Mononuclear cell (primary cell): ENCODE data around the gene CACNA1S. TPM values are rescaled to one million over a fixed set of nuclear protein-coding genes. Genes with fewer than 3 reads are reported as not detected.

Experiments
- H3K27me3 ChIP-seq: 2 replicates; pipeline ENCODE4 v1.6.0; 2011; ENCODE audit warnings: low read length, control low read depth; ENCODE audit not compliant: insufficient read depth
- H3K4me1 ChIP-seq: 2 replicates; pipeline ENCODE4 v1.5.1; 2011; ENCODE audit warnings: mild to moderate bottlenecking, low read length, control low read depth; ENCODE audit not compliant: insufficient read depth
- H3K4me3 ChIP-seq: 2 replicates; pipeline ENCODE4 v1.5.1; 2011; ENCODE audit warnings: mild to moderate bottlenecking, low read length, moderate library complexity
- H3K9me3 ChIP-seq: 2 replicates; pipeline ENCODE4 v1.5.1; 2011; ENCODE audit warnings: low read depth, mild to moderate bottlenecking, control low read depth, low read length
- total RNA-seq: library from RNA; depleted of rRNA; stranded (reverse); fragments of >200 nt; gene quantifications from one replicate; pipeline ENCODE4 v1.2.3, GENCODE V29; 2012

The CACNA1S gene
- total RNA-seq, 1 donor = not detected

DNA sequence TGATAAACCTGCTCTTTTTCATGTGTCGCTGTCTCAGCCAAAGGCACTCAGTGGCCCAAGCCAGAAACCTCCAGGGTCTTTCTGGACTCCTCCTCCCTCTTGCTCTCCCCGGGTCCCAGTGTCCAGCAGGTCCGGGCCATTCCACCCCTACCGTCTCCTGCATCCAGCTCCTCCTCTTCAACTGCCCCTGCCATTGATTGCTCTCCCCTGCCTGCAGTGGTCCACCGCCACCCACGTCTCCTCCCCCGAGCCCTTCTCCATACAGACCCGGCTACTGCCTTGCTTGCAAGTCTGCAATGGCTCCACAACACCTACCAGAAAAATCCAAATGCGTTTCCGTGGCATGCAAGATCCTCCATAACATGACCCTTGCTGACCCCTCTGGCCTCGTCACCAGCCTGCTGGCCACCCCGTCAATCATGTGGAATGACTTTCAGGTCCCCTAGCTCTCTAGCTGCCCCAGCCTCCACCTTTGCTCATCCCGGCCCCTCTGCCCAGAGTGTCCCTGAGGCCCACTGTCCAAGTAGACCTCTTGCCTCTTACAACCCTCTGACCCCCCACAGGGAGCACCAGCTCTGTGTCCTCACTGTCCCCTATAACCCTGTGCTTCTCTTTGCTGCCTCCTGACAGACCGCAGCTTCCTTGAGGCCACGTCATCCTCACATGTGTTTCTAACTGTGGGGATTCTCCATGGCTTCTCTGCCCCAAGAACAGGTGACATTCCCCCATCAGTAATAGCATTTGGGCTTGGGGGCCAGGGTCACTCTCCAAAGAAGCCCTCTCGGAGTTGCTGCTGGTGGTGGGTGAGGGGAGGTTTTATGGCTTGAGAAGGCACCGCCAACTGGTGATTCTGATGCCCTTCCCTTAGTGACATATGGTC, 15.0 kb downstream of the CACNA1S start:
- H3K4me3 ChIP-seq = no peak overlapping the region
- no peaks in the 10 kb centered on the region for H3K9me3 ChIP-seq
- H3K27me3 ChIP-seq = no peaks in the 10 kb centered on the region
- no peaks in the 10 kb centered on the region for H3K4me1 ChIP-seq

DNA sequence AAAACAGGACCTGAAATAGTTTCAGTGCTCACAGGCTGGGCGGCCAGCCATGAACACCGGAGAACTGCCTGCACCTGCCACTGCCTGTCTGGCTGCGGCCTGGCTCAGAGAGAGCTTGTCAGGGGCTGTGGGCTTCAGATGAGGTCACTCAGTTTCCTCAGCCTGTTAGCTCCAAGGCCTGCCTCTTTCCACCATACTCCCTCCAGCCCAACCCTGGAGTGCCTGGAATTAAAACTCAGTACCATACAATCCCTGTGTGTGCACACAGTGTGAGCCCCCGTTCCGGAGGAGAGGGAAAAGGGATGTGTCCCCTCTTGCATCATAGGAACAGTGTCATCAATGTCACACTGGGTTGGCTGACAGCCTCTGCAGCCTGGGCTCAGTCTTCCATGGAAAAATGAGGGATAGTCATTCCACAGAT, 16.2 kb downstream of the CACNA1S start:
- no peaks in the 10 kb centered on the region for H3K27me3 ChIP-seq
- H3K4me3 ChIP-seq = no peak overlapping the region
- no peaks in the 10 kb centered on the region for H3K4me1 ChIP-seq
- H3K9me3 ChIP-seq = no peaks in the 10 kb centered on the region

DNA sequence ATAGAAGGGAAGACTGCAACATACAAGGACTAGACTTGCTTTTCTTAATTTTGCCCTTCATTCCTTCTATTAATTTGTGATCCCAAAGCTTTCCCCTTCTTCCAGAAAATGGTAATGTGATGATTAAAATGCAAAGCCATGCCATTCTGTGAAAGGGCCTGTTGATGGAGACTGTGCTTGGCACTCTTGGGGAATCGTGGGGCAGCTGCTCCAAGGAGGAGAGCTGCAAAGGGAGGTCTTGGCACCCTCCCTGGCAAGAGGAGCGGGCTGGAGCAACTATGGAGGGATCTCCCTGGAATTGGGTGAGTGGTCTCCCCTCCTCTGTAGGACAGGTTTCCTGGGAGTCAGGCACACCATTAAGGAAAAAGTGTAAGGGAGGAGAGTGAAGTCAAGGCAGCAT, 16.6 kb downstream of the CACNA1S start:
- no peaks in the 10 kb centered on the region for H3K27me3 ChIP-seq
- H3K4me1 ChIP-seq = no peaks in the 10 kb centered on the region
- no peak overlapping the region for H3K4me3 ChIP-seq
- no peaks in the 10 kb centered on the region for H3K9me3 ChIP-seq

DNA sequence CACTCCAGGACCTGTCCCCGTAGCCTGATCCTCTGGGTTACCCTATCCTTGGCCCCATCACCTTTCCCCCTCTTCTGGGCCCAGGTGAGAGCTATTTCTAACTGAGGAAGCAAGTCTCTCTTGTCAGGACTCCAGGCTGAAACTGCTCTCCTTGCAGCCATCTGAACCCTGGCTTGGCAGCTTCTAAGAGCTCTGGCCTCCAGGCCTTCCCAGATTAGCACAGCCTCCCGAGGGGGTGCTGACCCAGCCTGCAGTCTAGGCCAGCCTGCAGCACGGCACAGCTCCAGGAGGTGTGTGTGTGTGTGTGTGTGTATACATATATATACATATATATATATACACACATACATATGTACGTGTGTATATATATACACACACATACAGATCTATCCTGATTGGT, 17.4 kb downstream of the CACNA1S start:
- H3K4me1 ChIP-seq = no peaks in the 10 kb centered on the region
- no peaks in the 10 kb centered on the region for H3K27me3 ChIP-seq
- no peak overlapping the region for H3K4me3 ChIP-seq
- H3K9me3 ChIP-seq = no peaks in the 10 kb centered on the region

DNA sequence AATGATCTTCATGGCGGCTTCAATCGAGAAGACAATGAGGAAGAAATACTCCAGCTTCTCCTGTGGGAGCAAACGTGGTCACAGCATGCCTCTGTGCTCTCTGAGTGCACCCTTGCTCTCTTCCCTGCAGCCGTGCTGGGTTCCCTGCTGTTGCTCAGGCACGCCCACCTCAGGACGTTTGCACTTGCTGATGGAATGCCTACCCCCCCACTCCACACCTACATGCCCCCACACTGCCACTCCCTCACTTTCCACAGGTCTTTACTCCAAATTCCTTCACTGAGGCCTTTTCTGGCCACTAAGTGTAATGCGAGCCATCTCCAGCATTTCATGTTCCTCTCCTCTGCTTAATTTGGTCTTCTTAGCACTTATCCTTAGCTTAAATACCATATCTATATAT, 18.3 kb downstream of the CACNA1S start:
- Histone ChIP-seq H3K9me3 (no peaks in the 10 kb centered on the region), H3K27me3 (no peaks in the 10 kb centered on the region), H3K4me3 (no peak overlapping the region), H3K4me1 (no peaks in the 10 kb centered on the region)

DNA sequence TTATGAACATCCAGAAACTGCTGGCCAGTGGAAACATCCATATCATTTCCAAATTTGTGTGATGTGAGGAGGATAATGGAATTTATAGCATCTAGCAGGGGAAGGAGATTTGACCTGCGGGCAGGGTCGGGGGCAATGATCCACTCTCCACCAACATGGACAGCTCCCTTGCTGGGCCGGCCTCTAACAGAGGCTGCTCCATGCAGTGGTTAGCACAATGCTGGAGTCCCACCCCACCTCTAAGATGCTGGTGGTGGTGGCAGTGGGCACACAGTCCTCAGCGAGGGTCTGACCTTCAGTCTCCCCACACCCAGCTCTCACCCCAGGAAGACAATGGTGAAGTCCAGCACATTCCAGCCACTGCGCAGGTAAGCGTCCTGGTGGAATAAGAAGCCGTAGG, 18.7 kb downstream of the CACNA1S start:
- H3K4me3 ChIP-seq = no peak overlapping the region
- H3K9me3 ChIP-seq = no peaks in the 10 kb centered on the region
- H3K4me1 ChIP-seq = no peaks in the 10 kb centered on the region
- H3K27me3 ChIP-seq = no peaks in the 10 kb centered on the region

DNA sequence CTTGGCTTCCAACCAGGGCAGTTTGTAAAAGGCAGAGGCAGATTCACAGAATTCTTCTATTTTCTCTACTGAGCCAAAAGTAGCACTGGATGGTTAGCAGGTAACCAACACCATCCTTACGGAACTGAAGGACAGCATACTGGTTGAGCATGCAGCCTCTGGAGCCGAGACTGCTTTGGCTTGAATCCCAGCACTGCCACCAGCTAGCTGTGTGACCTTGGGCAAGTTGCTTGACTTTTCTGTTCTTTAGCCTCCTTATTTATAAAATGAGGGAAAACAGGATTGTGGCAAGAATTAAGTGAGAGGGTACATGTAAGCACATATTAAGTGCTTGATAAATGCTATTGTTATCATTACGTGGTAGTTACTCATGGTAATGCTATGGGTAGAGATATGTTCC, 19.5 kb downstream of the CACNA1S start:
- no peaks in the 10 kb centered on the region for H3K4me1 ChIP-seq
- no peak overlapping the region for H3K4me3 ChIP-seq
- H3K9me3 ChIP-seq = no peaks in the 10 kb centered on the region
- H3K27me3 ChIP-seq = no peaks in the 10 kb centered on the region

DNA sequence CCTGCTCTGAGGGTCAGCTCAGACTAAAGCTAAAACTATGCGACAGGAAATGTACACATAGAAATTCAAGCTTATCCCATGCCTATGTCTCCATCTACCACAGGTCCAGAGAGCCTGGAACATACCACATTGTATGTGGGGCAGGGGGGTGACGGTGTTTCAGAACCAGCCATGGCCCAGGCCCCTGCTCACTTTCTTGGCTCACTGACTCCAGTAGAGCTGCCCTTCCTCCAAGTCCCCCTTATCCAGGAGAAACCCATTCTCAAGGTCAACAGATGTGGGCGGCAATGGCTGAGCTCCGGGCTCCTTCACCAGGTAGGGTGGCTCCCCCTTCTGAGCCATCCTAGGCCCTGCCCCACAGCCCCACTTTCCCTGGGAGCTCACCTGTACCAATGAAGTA, 21.0 kb downstream of the CACNA1S start:
- H3K4me1 ChIP-seq = no peaks in the 10 kb centered on the region
- H3K27me3 ChIP-seq = no peaks in the 10 kb centered on the region
- no peak overlapping the region for H3K4me3 ChIP-seq
- no peaks in the 10 kb centered on the region for H3K9me3 ChIP-seq

DNA sequence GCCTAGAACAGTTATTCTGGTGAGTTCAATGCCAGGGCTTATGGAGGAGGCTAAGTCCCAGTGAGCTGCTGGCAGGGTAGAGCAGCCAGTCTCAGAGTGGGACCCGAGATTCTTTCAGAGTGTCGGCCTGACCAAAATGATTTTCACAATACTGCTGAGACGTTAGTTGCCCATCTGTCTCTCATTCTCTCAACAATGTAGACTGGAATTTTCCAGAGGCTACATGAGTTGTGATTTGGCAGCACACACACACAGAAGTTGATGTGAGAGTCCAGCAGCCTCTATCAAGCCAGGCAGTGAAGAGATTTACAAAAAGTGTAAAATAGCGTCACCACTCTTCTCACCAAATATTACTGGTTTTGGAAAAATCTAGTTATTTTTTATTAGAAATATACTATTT, 21.7 kb downstream of the CACNA1S start:
- H3K9me3 ChIP-seq = no peaks in the 10 kb centered on the region
- H3K4me1 ChIP-seq = no peaks in the 10 kb centered on the region
- H3K4me3 ChIP-seq = no peak overlapping the region
- H3K27me3 ChIP-seq = no peaks in the 10 kb centered on the region

DNA sequence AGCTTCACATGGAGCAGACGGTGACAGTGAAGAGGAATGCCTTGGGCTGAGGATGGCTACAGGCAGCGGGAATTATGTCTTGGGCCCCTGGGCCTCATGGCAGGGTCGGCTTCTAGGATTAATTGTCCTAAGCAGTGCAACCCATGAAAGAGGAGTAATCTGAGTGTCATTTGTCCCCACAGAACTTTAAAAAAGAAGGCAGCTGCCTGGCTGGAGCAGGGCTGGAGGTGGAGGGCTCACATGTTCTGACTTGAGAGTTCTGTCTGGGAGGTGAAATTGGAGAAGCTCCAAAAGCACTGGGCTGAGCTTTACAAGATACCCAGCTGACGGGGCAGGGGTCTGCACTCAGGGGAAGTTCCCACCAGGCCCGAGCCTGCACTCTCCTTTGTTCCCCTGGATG, 22.6 kb downstream of the CACNA1S start:
- H3K9me3 ChIP-seq = no peaks in the 10 kb centered on the region
- no peaks in the 10 kb centered on the region for H3K27me3 ChIP-seq
- H3K4me1 ChIP-seq = no peaks in the 10 kb centered on the region
- H3K4me3 ChIP-seq = no peak overlapping the region

DNA sequence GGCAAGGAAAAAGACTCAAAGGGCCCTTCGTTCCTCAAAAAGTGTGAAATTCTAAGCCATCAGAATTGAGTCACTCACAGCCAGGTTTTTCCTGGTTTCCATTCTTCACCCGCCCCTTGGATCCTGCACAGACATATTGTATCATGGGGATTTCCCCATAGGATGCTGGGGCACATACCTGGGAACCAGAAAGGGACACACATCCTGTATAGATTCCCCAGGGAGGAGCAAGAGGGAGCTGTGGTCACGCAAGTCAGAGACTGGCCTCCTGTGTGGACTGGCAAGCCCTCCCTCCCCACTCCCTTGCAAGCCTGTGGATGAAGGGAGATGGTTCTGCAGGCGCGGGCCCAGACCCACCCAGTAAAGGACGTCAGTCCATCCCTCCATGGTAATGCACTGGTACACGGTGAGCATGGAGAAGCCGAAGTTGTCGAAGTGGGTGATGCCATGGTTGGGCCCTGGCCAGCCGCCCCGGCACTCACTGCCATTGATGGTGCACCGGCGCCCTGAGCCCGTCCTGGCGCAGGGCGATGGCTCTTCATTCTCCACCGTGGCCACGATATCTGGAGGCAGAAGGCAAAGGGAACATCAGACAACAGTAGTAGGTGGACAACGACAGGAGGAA, 23.2 kb downstream of the CACNA1S start:
- no peaks in the 10 kb centered on the region for H3K27me3 ChIP-seq
- H3K4me1 ChIP-seq = no peaks in the 10 kb centered on the region
- no peaks in the 10 kb centered on the region for H3K9me3 ChIP-seq
- no peak overlapping the region for H3K4me3 ChIP-seq

DNA sequence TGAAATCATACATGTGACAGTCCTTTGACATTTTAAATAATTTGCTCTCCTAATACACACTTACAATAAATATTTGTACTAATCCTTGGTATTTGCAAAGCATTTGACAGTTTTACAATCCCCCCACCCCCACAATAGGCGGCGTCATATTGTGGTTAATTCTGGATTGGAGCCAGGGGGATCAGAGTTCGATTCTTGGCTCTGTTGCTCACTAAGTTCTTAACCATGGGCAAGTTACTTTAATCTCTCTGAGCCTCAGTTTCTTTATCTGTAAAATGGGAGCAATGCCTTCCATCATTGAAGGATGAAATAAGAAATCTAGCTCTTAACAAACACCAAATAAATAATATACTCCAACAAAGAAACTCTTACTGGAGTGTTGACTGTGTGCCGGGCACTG, 23.8 kb downstream of the CACNA1S start:
- no peak overlapping the region for H3K4me3 ChIP-seq
- no peaks in the 10 kb centered on the region for H3K27me3 ChIP-seq
- H3K4me1 ChIP-seq = no peaks in the 10 kb centered on the region
- no peaks in the 10 kb centered on the region for H3K9me3 ChIP-seq

DNA sequence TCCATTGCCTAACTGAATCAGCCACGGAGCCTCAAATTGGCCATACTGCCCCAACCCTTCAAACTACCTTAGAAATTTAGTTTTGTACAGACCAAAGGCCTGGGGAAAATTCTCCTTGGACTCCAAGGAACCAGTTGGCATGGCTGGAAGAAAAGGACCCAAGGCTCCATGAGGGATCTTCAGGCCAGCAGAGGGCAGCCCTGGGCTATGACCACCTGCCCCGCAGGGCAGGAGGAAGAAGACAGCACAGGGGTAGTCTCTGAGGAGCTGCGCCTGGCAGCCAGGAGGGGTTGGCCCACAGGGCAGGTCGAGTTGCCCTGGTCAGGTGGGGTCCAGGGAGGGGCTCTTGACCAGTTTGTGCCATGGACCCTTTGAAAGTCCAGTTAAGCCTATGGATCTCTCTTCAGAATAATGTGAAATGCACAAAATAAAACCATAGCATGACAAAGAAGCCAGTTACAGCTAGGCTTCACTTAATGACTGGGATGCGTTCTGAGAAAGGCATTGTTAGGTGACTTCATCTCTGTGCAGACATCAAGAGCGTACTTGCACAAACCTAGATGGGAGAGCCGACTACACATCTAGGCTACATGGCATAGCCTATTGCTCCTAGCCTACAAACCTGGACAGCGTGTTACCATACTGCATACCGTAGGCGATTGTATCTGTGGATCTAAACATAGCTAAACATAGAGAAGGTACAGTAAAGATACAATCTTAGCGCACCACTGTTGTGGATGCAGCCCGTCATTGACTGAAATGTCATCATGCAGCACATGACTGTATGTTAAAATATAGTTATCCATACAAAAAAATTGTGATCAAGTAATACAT, 26.1 kb downstream of the CACNA1S start:
- Histone ChIP-seq H3K27me3 (no peaks in the 10 kb centered on the region), H3K4me1 (no peaks in the 10 kb centered on the region), H3K9me3 (no peaks in the 10 kb centered on the region), H3K4me3 (no peak overlapping the region)

DNA sequence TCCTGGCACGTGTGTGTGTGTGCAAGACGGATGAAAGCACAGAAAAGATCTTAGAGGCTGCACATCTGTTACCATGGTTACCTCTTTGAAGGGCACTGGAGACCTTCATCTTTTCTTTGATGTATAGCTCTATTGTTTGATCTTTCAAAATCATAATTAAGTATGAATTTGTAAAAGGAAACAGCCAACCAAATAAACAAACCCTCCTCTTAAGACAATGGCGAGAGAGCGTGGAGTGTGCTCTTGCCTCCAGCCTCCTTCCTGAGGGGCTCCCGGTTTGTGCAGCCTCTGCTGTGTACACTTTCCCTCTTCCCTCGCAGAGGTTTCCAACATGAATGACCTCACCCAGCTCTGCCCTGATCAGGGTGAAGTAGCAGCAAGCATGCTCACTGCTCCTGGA, 27.9 kb downstream of the CACNA1S start:
- H3K4me1 ChIP-seq = no peaks in the 10 kb centered on the region
- no peaks in the 10 kb centered on the region for H3K27me3 ChIP-seq
- no peak overlapping the region for H3K4me3 ChIP-seq
- H3K9me3 ChIP-seq = no peaks in the 10 kb centered on the region

DNA sequence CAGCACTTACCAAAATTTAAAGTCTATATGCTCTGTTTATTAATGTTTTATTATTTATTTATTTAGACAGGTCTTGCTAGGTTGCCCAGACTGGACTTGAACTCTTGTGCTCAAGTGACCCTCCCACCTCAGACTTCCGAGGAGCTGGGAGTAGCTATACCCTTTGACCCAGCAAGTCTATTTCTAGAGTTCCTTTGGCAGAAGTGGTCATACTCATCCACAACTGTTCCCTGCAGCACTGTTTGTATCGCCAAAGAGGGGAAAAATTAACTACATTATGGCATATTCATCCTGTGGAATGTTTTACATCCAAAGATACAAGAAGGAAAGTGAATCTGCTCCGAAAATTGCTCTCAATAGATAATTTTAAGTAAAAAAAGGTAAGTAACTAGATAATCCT, 28.5 kb downstream of the CACNA1S start:
- Histone ChIP-seq H3K27me3 (no peaks in the 10 kb centered on the region), H3K4me3 (no peak overlapping the region), H3K9me3 (no peaks in the 10 kb centered on the region), H3K4me1 (no peaks in the 10 kb centered on the region)
